OCI-LY3 (cell line): ENCODE data around the gene PRR20E.
"Not testable (repeated sequence)": the region's sequence is repeated elsewhere in the genome, so short reads cannot be mapped to it uniquely, and the experiment has no call there.

ENCODE experiments used
- H2AFZ ChIP-seq: fragments of 200-600, 300-600 bp; shearing (Covaris generic); 2 replicates; pipeline ENCODE4 v1.6.0; 2014; ENCODE audit warnings: antibody characterized with exemption, low read depth, low read length
- H3K27ac ChIP-seq: fragments of 200-600, 300-600 bp; sonication (generic); 2 replicates; pipeline ENCODE4 v1.5.1; 2014; ENCODE audit warnings: mild to moderate bottlenecking, low read length, moderate library complexity, mixed read lengths
- H3K27me3 ChIP-seq: fragments of 200-600, 300-600 bp; sonication (generic); 2 replicates; pipeline ENCODE4 v1.6.1; 2014; ENCODE audit warnings: low read depth, low read length, mixed read lengths
- H3K36me3 ChIP-seq: fragments of 200-600, 300-600 bp; sonication (generic); replicated peaks from 2 replicates; pipeline ENCODE3; 2014; ENCODE audit warnings: low read depth, low read length, mixed read lengths
- H3K4me1 ChIP-seq: fragments of 300-600, 200-600 bp; sonication (generic); 2 replicates; pipeline ENCODE4 v1.6.1; 2014; ENCODE audit warnings: low read length, mixed read lengths
- H3K4me2 ChIP-seq: fragments of 200-600, 300-600 bp; sonication (generic); 2 replicates; pipeline ENCODE4 v1.6.1; 2014; ENCODE audit warnings: low read length, mixed read lengths
- H3K4me3 ChIP-seq: fragments of 300-600, 200-600 bp; sonication (generic); 2 replicates; pipeline ENCODE4 v1.5.1; 2014; ENCODE audit warnings: antibody characterized with exemption, mild to moderate bottlenecking, low read length, moderate library complexity
- H3K79me2 ChIP-seq: fragments of 300-600, 200-600 bp; shearing (Covaris generic); 2 replicates; pipeline ENCODE4 v1.6.1; 2014; ENCODE audit warnings: mild to moderate bottlenecking, low read length, mixed read lengths
- H3K9ac ChIP-seq: fragments of 300-600, 200-600 bp; shearing (Covaris generic); 2 replicates; pipeline ENCODE4 v1.6.0; 2014; ENCODE audit warnings: mild to moderate bottlenecking, low read length, moderate library complexity
- H3K9me3 ChIP-seq: fragments of 200-600, 300-600 bp; shearing (Covaris generic); 2 replicates; pipeline ENCODE4 v1.6.1; 2014; ENCODE audit warnings: low read length, mixed read lengths; ENCODE audit not compliant: insufficient read depth
- H4K20me1 ChIP-seq: fragments of 200-600, 300-600 bp; sonication (generic); 2 replicates; pipeline ENCODE4 v1.6.1; 2016; ENCODE audit warnings: low read length, mixed read lengths; ENCODE audit not compliant: insufficient read depth
- CTCF ChIP-seq: fragments of 200-600, 300-600 bp; sonication (generic); IDR thresholded peaks from 2 replicates; pipeline ENCODE4 v1.5.1; 2014; ENCODE audit warnings: antibody characterized with exemption, low read length, low read depth
- EZH2phosphoT487 ChIP-seq: fragments of 200-600 bp; shearing (Covaris generic); IDR thresholded peaks from 2 replicates; pipeline ENCODE4 v1.6.1; 2018; ENCODE audit warnings: antibody characterized with exemption, mixed run types, low read depth

PRR20E gene

DNA sequence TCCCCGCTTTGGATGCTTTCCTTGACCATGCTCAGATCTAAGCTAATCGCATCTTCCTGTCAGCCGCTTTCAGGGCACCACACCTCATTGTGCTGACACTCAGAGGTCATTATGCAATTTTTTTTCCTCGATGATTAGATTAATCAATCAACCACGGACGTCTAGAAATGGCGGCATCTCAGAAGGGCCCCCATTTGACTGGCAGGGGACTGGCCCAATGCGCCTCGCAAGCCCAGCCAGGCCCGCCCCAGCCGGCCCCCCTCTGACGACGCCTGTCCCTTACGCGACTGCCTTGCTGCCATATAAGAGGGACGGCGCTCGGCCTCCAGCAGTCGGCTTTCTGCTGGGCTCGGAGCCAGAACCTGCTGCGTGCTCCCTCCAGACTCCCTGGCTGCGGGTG lies at the start of gene PRR20E:
Gene PRR20E, plus strand, starts transcription at position 301 of the 400 bp plus-strand sequence. CDS start 387 bp downstream, outside the sequence.
- not testable (repeated sequence) for H2AFZ ChIP-seq, H3K27ac ChIP-seq, H3K4me3 ChIP-seq, H3K9me3 ChIP-seq, H3K4me1 ChIP-seq, H3K9ac ChIP-seq, H3K4me2 ChIP-seq, H3K27me3 ChIP-seq, H4K20me1 ChIP-seq, H3K36me3 ChIP-seq, H3K79me2 ChIP-seq

GRCh38 chr13:57123681-57124080 lies 43.3 kb upstream of the PRR20E start:
- Histone ChIP-seq H3K9me3 (no peaks in the 10 kb centered on the region), H2AFZ (no peak overlapping the region), H3K27me3 (no peaks in the 10 kb centered on the region), H3K9ac (no peak overlapping the region), H3K4me3 (no peak overlapping the region), H3K79me2 (no peaks in the 10 kb centered on the region), H3K27ac (no peak overlapping the region), H3K36me3 (no peaks in the 10 kb centered on the region), H3K4me2 (no peak overlapping the region), H3K4me1 (no peaks in the 10 kb centered on the region), H4K20me1 (no peaks in the 10 kb centered on the region)
- TF ChIP-seq CTCF (no peak), EZH2phosphoT487 (no peak)

- Histone ChIP-seq H3K27me3 (no peaks in the 10 kb centered on the region), H2AFZ (no peak overlapping the region), H3K27ac (no peak overlapping the region), H3K4me2 (no peak overlapping the region), H4K20me1 (no peaks in the 10 kb centered on the region), H3K4me3 (no peak overlapping the region), H3K9ac (no peak overlapping the region), H3K9me3 (no peaks in the 10 kb centered on the region), H3K79me2 (no peaks in the 10 kb centered on the region), H3K4me1 (no peaks in the 10 kb centered on the region), H3K36me3 (no peaks in the 10 kb centered on the region)
- TF ChIP-seq EZH2phosphoT487 (no peak), CTCF (no peak)
Measured at GRCh38 chr13:57128909-57129308, 38.1 kb upstream of the PRR20E start.

DNA sequence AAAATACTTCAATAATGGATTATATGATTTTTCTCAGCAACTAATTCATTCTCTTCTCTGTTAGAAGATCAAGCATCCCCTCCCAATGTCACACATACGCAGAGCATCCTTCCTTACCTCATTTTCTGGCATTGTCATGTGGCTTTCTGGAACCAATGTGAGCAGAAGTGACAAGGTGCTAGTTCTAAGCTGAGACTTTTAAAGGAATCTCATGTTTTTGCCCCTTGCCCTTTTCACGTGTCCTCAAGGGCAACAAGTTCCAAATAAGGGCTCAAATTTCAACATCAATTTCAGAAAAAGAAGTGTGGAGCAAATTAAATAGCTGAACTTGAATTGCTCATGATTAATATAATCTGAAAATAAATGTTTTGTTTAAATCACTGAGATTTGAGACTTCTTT lies 30.9 kb upstream of the PRR20E start:
- Histone ChIP-seq H3K9me3 (no peaks in the 10 kb centered on the region), H3K27me3 (no peaks in the 10 kb centered on the region), H3K4me1 (no peaks in the 10 kb centered on the region), H3K36me3 (no peaks in the 10 kb centered on the region), H4K20me1 (no peaks in the 10 kb centered on the region), H3K4me2 (no peak overlapping the region), H3K4me3 (no peak overlapping the region), H2AFZ (no peak overlapping the region), H3K79me2 (no peaks in the 10 kb centered on the region), H3K9ac (no peak overlapping the region), H3K27ac (no peak overlapping the region)
- TF ChIP-seq CTCF (no peak), EZH2phosphoT487 (no peak)

- Histone ChIP-seq H3K9ac (no peak overlapping the region), H3K27ac (no peak overlapping the region), H3K9me3 (no peaks in the 10 kb centered on the region), H3K79me2 (no peaks in the 10 kb centered on the region), H3K4me3 (no peak overlapping the region), H4K20me1 (no peaks in the 10 kb centered on the region), H2AFZ (no peak overlapping the region), H3K4me2 (no peak overlapping the region), H3K27me3 (no peaks in the 10 kb centered on the region), H3K4me1 (no peaks in the 10 kb centered on the region), H3K36me3 (no peaks in the 10 kb centered on the region)
- TF ChIP-seq EZH2phosphoT487 (no peak), CTCF (no peak)
Measured at GRCh38 chr13:57137585-57137984, 29.4 kb upstream of the PRR20E start.
